Astrocyte of the cerebellum (primary cell): ENCODE data around the gene CA10.

Experiments
- DNase-seq: peaks from one replicate; pipeline ENCODE4 v3.0.0-alpha.2; 2011; ENCODE audit warnings: low read depth
- H3K4me3 ChIP-seq: 2 replicates; pipeline ENCODE4 v1.5.1; 2011; ENCODE audit warnings: mild to moderate bottlenecking, low read depth, low read length, moderate library complexity
- in situ Hi-C: cut with HindIII; loops from 2 replicates; pipeline ENCODE4 v1.10.0; 2017; ENCODE audit warnings: low sequenced_read_pairs
- TF ChIP-seq, protein P1 (sequence below): IDR thresholded peaks from 2 replicates; pipeline ENCODE4 v1.5.1; 2012; ENCODE audit warnings: low read length, low read depth, moderate library complexity, mild to moderate bottlenecking; ENCODE audit errors: missing control alignments

Gene CA10

DNA sequence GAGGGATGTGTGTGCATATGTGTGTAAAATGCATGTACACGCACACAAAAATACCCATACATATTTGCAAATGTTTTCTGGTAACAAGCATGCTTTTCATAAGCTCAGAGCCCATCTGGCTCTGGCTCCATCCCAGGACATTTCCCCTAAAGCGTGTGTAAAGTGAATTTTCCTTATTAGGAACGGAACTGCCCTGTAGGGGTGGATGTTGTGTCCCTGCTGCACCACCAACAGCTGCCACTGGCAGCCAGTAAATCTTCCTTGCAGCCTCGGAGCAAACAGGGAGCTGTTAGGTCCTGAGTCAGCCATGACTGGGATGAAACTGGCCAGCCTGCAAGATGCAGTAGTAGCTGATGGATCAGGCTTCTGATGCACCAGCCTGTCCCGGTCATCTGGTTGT lies 504.6 kb downstream of the CA10 start:
- in situ Hi-C loops, result no loop called here
- TF ChIP-seq, protein P1, sequence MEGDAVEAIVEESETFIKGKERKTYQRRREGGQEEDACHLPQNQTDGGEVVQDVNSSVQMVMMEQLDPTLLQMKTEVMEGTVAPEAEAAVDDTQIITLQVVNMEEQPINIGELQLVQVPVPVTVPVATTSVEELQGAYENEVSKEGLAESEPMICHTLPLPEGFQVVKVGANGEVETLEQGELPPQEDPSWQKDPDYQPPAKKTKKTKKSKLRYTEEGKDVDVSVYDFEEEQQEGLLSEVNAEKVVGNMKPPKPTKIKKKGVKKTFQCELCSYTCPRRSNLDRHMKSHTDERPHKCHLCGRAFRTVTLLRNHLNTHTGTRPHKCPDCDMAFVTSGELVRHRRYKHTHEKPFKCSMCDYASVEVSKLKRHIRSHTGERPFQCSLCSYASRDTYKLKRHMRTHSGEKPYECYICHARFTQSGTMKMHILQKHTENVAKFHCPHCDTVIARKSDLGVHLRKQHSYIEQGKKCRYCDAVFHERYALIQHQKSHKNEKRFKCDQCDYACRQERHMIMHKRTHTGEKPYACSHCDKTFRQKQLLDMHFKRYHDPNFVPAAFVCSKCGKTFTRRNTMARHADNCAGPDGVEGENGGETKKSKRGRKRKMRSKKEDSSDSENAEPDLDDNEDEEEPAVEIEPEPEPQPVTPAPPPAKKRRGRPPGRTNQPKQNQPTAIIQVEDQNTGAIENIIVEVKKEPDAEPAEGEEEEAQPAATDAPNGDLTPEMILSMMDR, result no peak
- DNase-seq, result no peak
- H3K4me3 ChIP-seq, result no peak overlapping the region

- H3K4me3 ChIP-seq, result no peak overlapping the region
- in situ Hi-C loops, result no loop called here
- TF ChIP-seq, protein P1, result no peak
- DNase-seq, result no peak
Measured at GRCh38 chr17:51652529-51652928, 506.0 kb downstream of the CA10 start.

DNA sequence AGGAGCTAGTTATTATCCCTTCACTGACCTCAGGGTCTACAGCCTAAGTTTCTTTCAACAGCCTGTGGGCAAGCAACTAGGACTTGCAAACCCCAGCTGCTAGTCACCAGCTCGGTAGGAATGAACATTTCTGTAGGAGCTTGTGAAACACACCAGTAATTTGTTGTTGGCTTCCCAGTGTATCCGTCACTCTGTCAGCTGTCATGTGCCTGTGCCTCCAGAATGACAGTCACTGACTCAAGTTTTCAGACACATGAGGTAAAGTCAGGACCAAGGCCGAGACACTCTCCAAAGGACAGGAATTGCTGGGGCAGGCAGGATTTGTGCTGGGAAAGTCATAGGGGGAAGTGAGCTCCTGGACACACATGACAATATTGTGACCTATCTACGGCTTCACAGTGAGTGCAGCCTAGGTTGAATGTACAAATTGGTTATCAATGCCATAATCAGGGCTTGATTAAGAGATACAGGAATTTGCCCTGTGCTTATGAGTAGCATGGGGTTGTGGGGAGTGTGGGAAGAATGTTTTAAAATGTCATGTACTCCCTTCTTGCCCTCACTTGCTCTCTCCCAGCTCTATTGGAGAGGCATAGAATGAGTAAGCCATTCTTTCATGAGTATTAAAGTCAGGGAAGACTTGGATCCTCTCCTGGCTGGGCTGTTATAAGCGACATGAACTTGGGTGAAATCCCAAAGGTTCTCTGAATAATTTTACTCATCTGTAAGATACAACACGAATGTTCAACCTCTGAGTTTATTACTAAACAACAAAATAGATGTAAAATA lies 506.8 kb downstream of the CA10 start:
- DNase-seq, result no peak
- TF ChIP-seq, protein P1, result no peak
- in situ Hi-C loops, result no loop called here
- H3K4me3 ChIP-seq, result no peak overlapping the region

GRCh38 chr17:51650772-51651171 lies 507.7 kb downstream of the CA10 start:
- in situ Hi-C loops, result no loop called here
- H3K4me3 ChIP-seq, result no peak overlapping the region
- no peak for DNase-seq
- TF ChIP-seq, protein P1, result no peak

- H3K4me3 ChIP-seq, result no peak overlapping the region
- in situ Hi-C loops, result no loop called here
- TF ChIP-seq, protein P1, result no peak
- DNase-seq, result no peak
Measured at GRCh38 chr17:51650202-51650601, 508.3 kb downstream of the CA10 start.

- no peak overlapping the region for H3K4me3 ChIP-seq
- no peak for DNase-seq
- in situ Hi-C loops, result no loop called here
- TF ChIP-seq, protein P1, result no peak
Measured at GRCh38 chr17:51647826-51648225, 510.7 kb downstream of the CA10 start.
